Ovary (tissue), 10 donors: ENCODE measurements around the gene ADAMTS4. TPM values are rescaled to one million over a fixed set of nuclear protein-coding genes. Genes with fewer than 3 reads are reported as not detected.

Experiments
- DNase-seq, 5 donors: peaks; one replicate each; pipeline ENCODE4 v3.0.0-alpha.2; 2019 to 2020
- H3K27ac ChIP-seq, 2 donors: fragments of 200-600 bp; one replicate each; pipeline versions ENCODE4 v1.5.1 to v1.8.0; 2019 to 2022
- H3K27me3 ChIP-seq: fragments of 200-600 bp; one replicate; pipeline ENCODE4 v1.8.0; 2022
- H3K36me3 ChIP-seq: fragments of 200-600 bp; sonication (generic); one replicate; pipeline ENCODE4 v1.5.1; 2019
- H3K4me1 ChIP-seq: one replicate; pipeline ENCODE4 v1.8.1; 2013; ENCODE audit warnings: mild to moderate bottlenecking, moderate library complexity; ENCODE audit not compliant: insufficient read depth
- H3K4me3 ChIP-seq: fragments of 200-600 bp; sonication (generic); one replicate; pipeline ENCODE4 v1.5.1; 2017
- H3K9me3 ChIP-seq, 2 donors: fragments of 200-600 bp in 1 of 2; sonication (generic) in 1 of 2; one replicate each; pipeline versions ENCODE4 v1.5.1 to v1.8.1; 2013 to 2019; ENCODE audit warnings: mild to moderate bottlenecking in 1 of 2, moderate library complexity in 1 of 2
- CTCF ChIP-seq, 3 donors: fragments of 450-650 bp in 2 of 3; fragments of 200-600 bp in 1 of 3; IDR thresholded peaks; one replicate each; pipeline versions ENCODE4 v1.5.1 to v1.8.0; 2016 to 2022; ENCODE audit warnings: antibody characterized with exemption in 3 of 3, mild to moderate bottlenecking in 1 of 3
- EP300 ChIP-seq: sonication (generic); formaldehyde crosslinking; IDR thresholded peaks from one replicate; pipeline ENCODE4 v1.6.1; 2017; ENCODE audit warnings: antibody characterized with exemption
- POLR2A ChIP-seq: fragments of 450-650 bp; IDR thresholded peaks from one replicate; pipeline ENCODE4 v1.6.1; 2017; ENCODE audit warnings: antibody characterized with exemption, mild to moderate bottlenecking, moderate library complexity
- WGBS, 3 donors: extraction: QIAGEN DNeasy Blood & Tissue Kit in 1 of 3; methylation state at CpG; one replicate each; pipeline versions ENCODE4 v1.1.5 to v1.1.7; 2013 to 2017; 5-methylcytosine and 5-hydroxymethylcytosine counted together
- intact Hi-C, 4 donors: fragments of 100-400 bp; cut with DNase I; formaldehyde crosslinking; loops; one replicate each; pipeline versions ENCODE4 v1.11.0 to v1.15.1; 2022 to 2023
- long read RNA-seq, 3 donors: library from polyadenylated mRNA in 2 of 3; unstranded in 2 of 3; transcript quantifications; one replicate each; pipeline ENCODE4 v2.0.0 and lab custom pipeline, GENCODE V29; 2021 to 2026
- polyA plus RNA-seq, 2 donors: library from polyadenylated mRNA; stranded (reverse); fragments of 200-250 nt in 1 of 2; fragments of 350-450 nt in 1 of 2; fragmentation: Illumina TruSeq in 1 of 2; extraction: RNeasy Lipid Tissue Mini Kit (QIAGEN cat#74804) in 1 of 2; gene quantifications; one replicate each; pipeline ENCODE4 v1.2.3, GENCODE V29; 2013 to 2014
- total RNA-seq, 7 donors: library from RNA; depleted of rRNA in 2 of 7; stranded (reverse); fragments of >200 nt in 2 of 7; fragmentation: NEBNext Ultra II Directional in 3 of 7; extraction: Animal tissue kit (Norgen Biotek cat#: 25700) in 3 of 7; gene quantifications; one replicate each; pipeline versions ENCODE4 v1.1.0 to v1.2.4, GENCODE V29; 2016 to 2023
- donor health status: DM: no; HTN: no; CAD: no; lungs with moderate emphysema.
- donor health status: DM: no; HTN: no; CAD: no.
- donor health status: Bipolar disorder and iron deficiency.
- donor health status: DM: yes; HTN: yes; CAD: no.
- donor health status: DM: no; HTN: no; CAD: no.
- donor health status: DM: yes; HTN: yes; CAD: no.

ADAMTS4 gene
- total RNA-seq (100 to 1,000 TPM in 4 of 7 donors, 10 to 100 TPM in 3; 40.7 to 437 (median 103) TPM), polyA plus RNA-seq (10 to 100 TPM in 1 of 2 donors, under 1 TPM in 1; 0.90 to 19.4 TPM)
- long read RNA-seq, donor 1, full-length matches to known transcripts: 40 of 111 reads
- long read RNA-seq, donor 1, partial matches to known transcripts: 59 of 111 reads
- long read RNA-seq, donor 1, other reads (novel, unspliced or antisense): 12 of 111 reads
- long read RNA-seq, donor 2: 0 reads
- long read RNA-seq, donor 3, full-length matches to known transcripts: 27 of 69 reads
- long read RNA-seq, donor 3, partial matches to known transcripts: 27 of 69 reads
- long read RNA-seq, donor 3, other reads (novel, unspliced or antisense): 15 of 69 reads

- Histone ChIP-seq H3K4me3 (peak within 1 kb of the TSS; percentile 44), H3K9me3 (no peaks in the 10 kb centered on the region), H3K27ac (peak within 1 kb of the TSS; percentile 96), H3K36me3 (no peaks in the 10 kb centered on the region), H3K4me1 (peaks cover 44% of the 10 kb centered on the region), H3K27me3 (no peaks in the 10 kb centered on the region)
- intact Hi-C loops: loop anchor here in 2 of 4 donors (10.0 kb wide), 1 partner anchor 186 kb away; no protein-coding TSS in a partner anchor
- DNase-seq: peak; percentile 82 to 95 (median 85)
- peak in 1 of 3 donors; percentile 9 for TF ChIP-seq CTCF (IDR thresholded peaks at IDR 0.05)
- TF ChIP-seq POLR2A: peak; percentile 97
- TF ChIP-seq EP300: no peak
- WGBS, 3 donors: 15 to 19% (median 17%) methylated on average over 11 of the region's 11 CpGs
These were observed at the start of gene ADAMTS4 for GRCh38 chr1:161198897-161199431. ADAMTS4 (minus strand) TSS chr1:161199054; CDS start chr1:161198627, 427 bp downstream.

GRCh38 chr1:161244888-161245287, 46.0 kb upstream of the ADAMTS4 start:
- intact Hi-C loops: no loop called here
- Histone ChIP-seq H3K27me3 (no peaks in the 10 kb centered on the region), H3K4me1 (no peaks in the 10 kb centered on the region), H3K9me3 (no peaks in the 10 kb centered on the region), H3K4me3 (no peak overlapping the region), H3K36me3 (no peaks in the 10 kb centered on the region), H3K27ac (no peak overlapping the region)
- 88 to 93% (median 89%) methylated on average over 4 of the region's 4 CpGs for WGBS, 3 donors
- TF ChIP-seq POLR2A: no peak
- TF ChIP-seq CTCF (IDR thresholded peaks at IDR 0.05): no peak
- no peak for TF ChIP-seq EP300
- no peak for DNase-seq

- no peak for DNase-seq
- Histone ChIP-seq H3K9me3 (no peaks in the 10 kb centered on the region), H3K4me3 (no peak overlapping the region), H3K4me1 (no peaks in the 10 kb centered on the region), H3K27me3 (no peaks in the 10 kb centered on the region), H3K36me3 (no peaks in the 10 kb centered on the region), H3K27ac (no peak overlapping the region)
- TF ChIP-seq EP300 (no peak), POLR2A (no peak), CTCF (IDR thresholded peaks at IDR 0.05) (no peak)
- 72 to 81% (median 79%) methylated on average over 2 of the region's 2 CpGs for WGBS, 3 donors
- intact Hi-C loops: no loop called here
These were observed 43.5 kb upstream of the ADAMTS4 start for GRCh38 chr1:161242313-161242712.

GRCh38 chr1:161241682-161242081, 42.8 kb upstream of the ADAMTS4 start:
- H3K27ac ChIP-seq: no peak overlapping the region
- no peak overlapping the region for H3K4me3 ChIP-seq
- no peaks in the 10 kb centered on the region for H3K9me3 ChIP-seq
- no peaks in the 10 kb centered on the region for H3K36me3 ChIP-seq
- intact Hi-C loops: no loop called here
- no peaks in the 10 kb centered on the region for H3K27me3 ChIP-seq
- no peak for DNase-seq
- TF ChIP-seq CTCF (IDR thresholded peaks at IDR 0.05) (no peak), POLR2A (no peak), EP300 (no peak)
- H3K4me1 ChIP-seq: no peaks in the 10 kb centered on the region
- 66 to 90% (median 85%) methylated on average over 3 of the region's 3 CpGs for WGBS, 3 donors
